Left hindlimb (tissue), 1 donor: ENCODE results near the gene POLR2F.

ENCODE experiments used
- DNase-seq: peaks from one replicate; pipeline ENCODE4 v3.0.0-alpha.2; 2018

Gene POLR2F

GRCh38 chr22:37982938-37983859 lies 29.7 kb downstream of the POLR2F start:
- DNase-seq: no peak

- DNase-seq: no peak
Observed at GRCh38 chr22:37983860-37984791, 30.6 kb downstream of the POLR2F start, which contains the start of gene SOX10. Gene SOX10 (minus strand): TSS chr22:37984555. CDS start chr22:37983784, 771 bp downstream.

- DNase-seq: no peak
Observed at GRCh38 chr22:37985050-37985585, 31.6 kb downstream of the POLR2F start.

GRCh38 chr22:37985751-37986281 lies 32.3 kb downstream of the POLR2F start:
- no peak for DNase-seq

- no peak for DNase-seq
Observed at GRCh38 chr22:37986371-37986770, 32.9 kb downstream of the POLR2F start.

- DNase-seq: no peak
Observed at GRCh38 chr22:37989146-37990045, 35.9 kb downstream of the POLR2F start.

GRCh38 chr22:37990301-37990700 lies 36.8 kb downstream of the POLR2F start:
- DNase-seq: no peak

- DNase-seq: no peak
Observed at GRCh38 chr22:37990862-37991261, 37.4 kb downstream of the POLR2F start.

GRCh38 chr22:37991731-37992442 lies 38.4 kb downstream of the POLR2F start:
- DNase-seq: no peak

- DNase-seq: peak; percentile 18
Observed at GRCh38 chr22:37994049-37994448, 40.5 kb downstream of the POLR2F start.

- no peak for DNase-seq
Observed at GRCh38 chr22:37994982-37995381, 41.5 kb downstream of the POLR2F start.

- DNase-seq: no peak
Observed at GRCh38 chr22:37995460-37995859, 42.0 kb downstream of the POLR2F start.

- DNase-seq: no peak
Observed at GRCh38 chr22:37996079-37996478, 42.6 kb downstream of the POLR2F start.

- DNase-seq: no peak
Observed at GRCh38 chr22:37996515-37997246, 43.2 kb downstream of the POLR2F start.

GRCh38 chr22:37998543-37998942 lies 45.0 kb downstream of the POLR2F start:
- DNase-seq: no peak

- no peak for DNase-seq
Observed at GRCh38 chr22:37999236-37999635, 45.7 kb downstream of the POLR2F start.

- DNase-seq: no peak
Observed at GRCh38 chr22:37999640-38000272, 46.3 kb downstream of the POLR2F start.

- no peak for DNase-seq
Observed at GRCh38 chr22:38005943-38006342, 52.4 kb downstream of the POLR2F start.

GRCh38 chr22:38006906-38007305 lies 53.4 kb downstream of the POLR2F start:
- no peak for DNase-seq
